GM12878 (cell line): ENCODE results near the gene ISG20L2. TPM values are rescaled to one million over a fixed set of nuclear protein-coding genes. Genes with fewer than 3 reads are reported as not detected.

Source experiments
- BACH1 ChIP-seq: fragments of 450-650 bp; IDR thresholded peaks from 2 replicates; pipeline ENCODE4 v1.6.1; 2017; ENCODE audit warnings: mild to moderate bottlenecking, borderline replicate concordance
- CHD1 ChIP-seq: IDR thresholded peaks from 2 replicates; pipeline ENCODE4 v1.6.1; 2012; ENCODE audit warnings: low read depth, low read length, improper control_type of control experiment
- CHD4 ChIP-seq: fragments of 200-600 bp; sonication (generic); IDR thresholded peaks from 2 replicates; pipeline ENCODE4 v1.6.1; 2016; ENCODE audit warnings: mild to moderate bottlenecking
- EED ChIP-seq: sonication (generic); IDR thresholded peaks from 2 replicates; pipeline ENCODE4 v1.6.1; 2016; ENCODE audit warnings: antibody characterized with exemption, low read depth
- EGR1 ChIP-seq, 2 experiments: IDR thresholded peaks; 1 replicate in 1 of 2; 2 replicates in 1 of 2; pipeline ENCODE4 v1.6.1; 2011 to 2012; ENCODE audit warnings: low read depth in 2 of 2, low read length in 2 of 2, borderline replicate concordance in 1 of 2, mild to moderate bottlenecking in 1 of 2, moderate library complexity in 1 of 2
- HDGF ChIP-seq: fragments of 450-650 bp; IDR thresholded peaks from 2 replicates; pipeline ENCODE4 v1.6.1; 2016; ENCODE audit warnings: antibody characterized with exemption
- JUNB ChIP-seq: IDR thresholded peaks from 2 replicates; pipeline ENCODE4 v1.6.1; 2016; ENCODE audit warnings: antibody characterized with exemption, mild to moderate bottlenecking
- MEF2A ChIP-seq: IDR thresholded peaks from 2 replicates; pipeline ENCODE4 v1.6.1; 2011; ENCODE audit warnings: low read depth, mild to moderate bottlenecking, low read length, moderate library complexity; ENCODE audit not compliant: insufficient read depth
- MTA2 ChIP-seq: fragments of 450-650 bp; IDR thresholded peaks from 2 replicates; pipeline ENCODE4 v1.6.1; 2016; ENCODE audit warnings: low read depth, mild to moderate bottlenecking, moderate library complexity
- MXI1 ChIP-seq: fragments of 150-350 bp; IDR thresholded peaks from 2 replicates; pipeline ENCODE4 v1.6.1; 2011; ENCODE audit warnings: low read depth, mild to moderate bottlenecking, inconsistent platforms, low read length, improper control_type of control experiment
- NFYA ChIP-seq: IDR thresholded peaks from 2 replicates; pipeline ENCODE4 v1.6.1; 2011; ENCODE audit warnings: low read depth, mild to moderate bottlenecking, low read length, improper control_type of control experiment, borderline replicate concordance
- NKRF ChIP-seq: fragments of 450-650 bp; conservative IDR thresholded peaks from 2 replicates; pipeline ENCODE4 v1.6.1; 2017; ENCODE audit warnings: mild to moderate bottlenecking, moderate library complexity
- PAX8 ChIP-seq: fragments of 450-650 bp; IDR thresholded peaks from 2 replicates; pipeline ENCODE4 v1.6.1; 2017; ENCODE audit warnings: mild to moderate bottlenecking, moderate library complexity
- SMARCA5 ChIP-seq: fragments of 450-650 bp; IDR thresholded peaks from 2 replicates; pipeline ENCODE4 v1.6.1; 2017; ENCODE audit warnings: mild to moderate bottlenecking
- TCF12 ChIP-seq: IDR thresholded peaks from 2 replicates; pipeline ENCODE4 v1.6.1; 2011; ENCODE audit warnings: low read depth, mild to moderate bottlenecking, low read length
- polyA plus RNA-seq, 11 experiments: library from polyadenylated mRNA; depleted of rRNA in 4 of 11; unstranded in 6 of 11; stranded (reverse) in 5 of 11; fragments of >200 nt; fragmentation: Nextera tagmentation in 4 of 11; fragmentation: Illumina TruSeq in 1 of 11; extraction: Ambion mirVana in 4 of 11; extraction: Trizol in 1 of 11; gene quantifications; 1 replicate in 1 of 11; 2 replicates in 10 of 11; pipeline versions ENCODE4 v1.2.1 to v1.2.3, GENCODE V29; 2011 to 2016; ENCODE audit warnings: inconsistent platforms in 2 of 11, missing spikeins in 2 of 11, low read depth in 1 of 11
- total RNA-seq, 4 experiments: library from RNA; depleted of rRNA in 3 of 4; stranded (reverse); fragments of >200 nt in 3 of 4; fragmentation: Illumina TruSeq in 1 of 4; extraction: Trizol in 1 of 4; gene quantifications; 2 replicates each; pipeline versions ENCODE4 v1.2.1 to v1.2.3, GENCODE V29; 2013 to 2021

The ISG20L2 gene
- total and polyA plus RNA-seq, 10 of the 15 experiments (the other 5 are each of a cell fraction or from before 2014, with no cell fraction given) = 16.4 to 111 (median 48.0) TPM

- peak; percentile 9; the same call in 1 of the 2 replicates for TF ChIP-seq TCF12
- peak in 1 of 2 experiments; percentile 18; a peak in 1 of 3 replicates for TF ChIP-seq EGR1 (IDR thresholded peaks at IDR 0.05; ENCODE audit: borderline replicate concordance in 1 of 2, low read depth in 2 of 2, low read length in 2 of 2)
- no peak for TF ChIP-seq CHD4
- no peak for TF ChIP-seq NFYA
- no peak for TF ChIP-seq PAX8
- TF ChIP-seq CHD1 = 0 out of 2 replicates have a peak, but pooled peaks have one; percentile 64
- no peak for TF ChIP-seq HDGF
- no peak for TF ChIP-seq EED
- 0 out of 2 replicates have a peak, but pooled peaks have one; percentile 39 for TF ChIP-seq NKRF
- no peak for TF ChIP-seq JUNB
- 0 out of 2 replicates have a peak, but pooled peaks have one; percentile 27 for TF ChIP-seq MXI1
- no peak for TF ChIP-seq BACH1
- TF ChIP-seq MTA2 = no peak
- TF ChIP-seq SMARCA5 = no peak
- TF ChIP-seq MEF2A = no peak
Measured at GRCh38 chr1:156750191-156750672, 21.7 kb upstream of the ISG20L2 start (continued).
